ENCODE data around the gene BAX. TPM values are rescaled to one million over a fixed set of nuclear protein-coding genes. Genes with fewer than 3 reads are reported as not detected.
"Not testable (repeated sequence)": the region's sequence is repeated elsewhere in the genome, so short reads cannot be mapped to it uniquely, and the experiment has no call there.

The BAX gene
- total RNA-seq, 4 donors from 2014 or later = 28.2 to 74.4 (median 41.2) TPM

- TF ChIP-seq CTCF (IDR thresholded peaks at IDR 0.05) (no peak), POLR2A (IDR thresholded peaks at IDR 0.05) (no peak)
- no peak overlapping the region for H3K27ac ChIP-seq
- peaks cover 53 to 59% of the 10 kb centered on the region in 2 donors for H3K36me3 ChIP-seq
- no peaks in the 10 kb centered on the region for H3K27me3 ChIP-seq
- intact Hi-C loops (cut with DNase I) = no loop called here
- WGBS, 2 donors = 89 to 90% methylated on average over 16 to 18 of the region's 18 CpGs
- DNase-seq = no peak
- no peak overlapping the region for H3K4me3 ChIP-seq (replicated peaks in 1 of 3)
- no peaks in the 10 kb centered on the region for H3K4me1 ChIP-seq
- no peaks in the 10 kb centered on the region for H3K9me3 ChIP-seq
Observed at GRCh38 chr19:48918801-48919247, 35.9 kb upstream of the BAX start.

- H3K27me3 ChIP-seq; H3K9me3 ChIP-seq; intact Hi-C loops (cut with DNase I); H3K4me3 ChIP-seq (replicated peaks in 1 of 3); DNase-seq; H3K27ac ChIP-seq; H3K4me1 ChIP-seq: not testable (repeated sequence)
- 94% methylated on average over 8 of the region's 8 CpGs for WGBS, 2 donors
- H3K36me3 ChIP-seq = peaks cover 49 to 54% of the 10 kb centered on the region in 2 donors
Observed at GRCh38 chr19:48919271-48919670, 35.4 kb upstream of the BAX start.

- peaks cover 34 to 41% of the 10 kb centered on the region in 2 donors for H3K36me3 ChIP-seq
- DNase-seq = no peak
- no peak overlapping the region for H3K4me3 ChIP-seq (replicated peaks in 1 of 3)
- H3K27me3 ChIP-seq = no peaks in the 10 kb centered on the region
- H3K27ac ChIP-seq = no peak overlapping the region
- intact Hi-C loops (cut with DNase I) = no loop called here
- no peak for TF ChIP-seq POLR2A (IDR thresholded peaks at IDR 0.05)
- no peak for TF ChIP-seq CTCF (IDR thresholded peaks at IDR 0.05)
- no peaks in the 10 kb centered on the region for H3K9me3 ChIP-seq
- WGBS, 2 donors = 71 to 82% methylated on average over 4 to 9 of the region's 10 CpGs
- H3K4me1 ChIP-seq = no peaks in the 10 kb centered on the region
Observed at GRCh38 chr19:48920949-48921348, 33.7 kb upstream of the BAX start.

- Histone ChIP-seq H3K36me3 (peaks cover 28 to 33% of the 10 kb centered on the region in 2 donors), H3K4me1 (no peaks in the 10 kb centered on the region), H3K9me3 (no peaks in the 10 kb centered on the region), H3K4me3 (replicated peaks in 1 of 3) (no peak overlapping the region), H3K27ac (no peak overlapping the region), H3K27me3 (no peaks in the 10 kb centered on the region)
- DNase-seq = no peak
- intact Hi-C loops (cut with DNase I) = no loop called here
- TF ChIP-seq POLR2A (IDR thresholded peaks at IDR 0.05) = no peak
- no peak for TF ChIP-seq CTCF (IDR thresholded peaks at IDR 0.05)
- WGBS, 2 donors = 81 to 91% methylated on average over 8 to 11 of the region's 12 CpGs
Observed at GRCh38 chr19:48921721-48922500, 32.8 kb upstream of the BAX start.

GRCh38 chr19:48922548-48923490 is 31.9 kb upstream of the BAX start:
- no peak for DNase-seq
- Histone ChIP-seq H3K9me3 (no peaks in the 10 kb centered on the region), H3K27me3 (no peaks in the 10 kb centered on the region), H3K36me3 (peaks cover 28 to 32% of the 10 kb centered on the region in 2 donors), H3K27ac (no peak overlapping the region), H3K4me1 (no peaks in the 10 kb centered on the region), H3K4me3 (replicated peaks in 1 of 3) (no peak overlapping the region)
- intact Hi-C loops (cut with DNase I) = no loop called here
- 85 to 87% methylated on average over 13 to 18 of the region's 18 CpGs for WGBS, 2 donors
- TF ChIP-seq CTCF (IDR thresholded peaks at IDR 0.05) (no peak), POLR2A (IDR thresholded peaks at IDR 0.05) (no peak)
